ENCODE data around the gene SIL1. TPM values are rescaled to one million over a fixed set of nuclear protein-coding genes. Genes with fewer than 3 reads are reported as not detected.

The SIL1 gene
- total and polyA plus RNA-seq, 2 donors (not counting 1 experiment from before 2014, with no cell fraction given) = 66.4 to 85.5 TPM

GRCh38 chr5:138936968-138937345 lies 261.2 kb downstream of the SIL1 start:
- H3K36me3 ChIP-seq (ENCODE audit: control insufficient read depth, insufficient read depth, low read length) = peaks cover 10% of the 10 kb centered on the region
- TF ChIP-seq CTCF (conservative IDR thresholded peaks at IDR 0.05 in 1 of 2, IDR thresholded peaks at IDR 0.05 in 1 of 2; ENCODE audit: low read depth in 1 of 2, low read length in 2 of 2) (no peak), EZH2 (IDR thresholded peaks at IDR 0.05; ENCODE audit: low read length, missing control alignments) (no peak)
- no peak overlapping the region for H2AFZ ChIP-seq (ENCODE audit: low read length)
- no peaks in the 10 kb centered on the region for H3K4me1 ChIP-seq (ENCODE audit: control insufficient read depth, extremely low read depth, insufficient read depth, low read length)
- H3K27me3 ChIP-seq (ENCODE audit: control insufficient read depth, insufficient read depth, low read length) = no peaks in the 10 kb centered on the region
- H3K9ac ChIP-seq (ENCODE audit: insufficient read depth, low read length) = no peak overlapping the region
- H4K20me1 ChIP-seq (ENCODE audit: control insufficient read depth, extremely low read depth, insufficient read depth, low read length) = no peaks in the 10 kb centered on the region
- no peak overlapping the region for H3K4me2 ChIP-seq (ENCODE audit: extremely low read depth, insufficient read depth, low read length)
- no peak overlapping the region for H3K27ac ChIP-seq (ENCODE audit: insufficient read depth, low read length)
- no peak for DNase-seq (ENCODE audit: low read depth in 2 of 2)
- H3K4me3 ChIP-seq (replicated peaks in 1 of 4; ENCODE audit: control extremely low read depth in 1 of 4, insufficient read depth in 1 of 4, low read depth in 3 of 4, low read length in 4 of 4) = no peak overlapping the region
- no peaks in the 10 kb centered on the region for H3K79me2 ChIP-seq (ENCODE audit: control insufficient read depth, insufficient read depth, low read length)
- H3K9me3 ChIP-seq (ENCODE audit: control insufficient read depth, insufficient read depth, low read depth, low read length) = no peaks in the 10 kb centered on the region

- Histone ChIP-seq H3K9me3 (ENCODE audit: control insufficient read depth, insufficient read depth, low read depth, low read length) (no peaks in the 10 kb centered on the region), H3K36me3 (ENCODE audit: control insufficient read depth, insufficient read depth, low read length) (peaks cover 12% of the 10 kb centered on the region), H3K79me2 (ENCODE audit: control insufficient read depth, insufficient read depth, low read length) (no peaks in the 10 kb centered on the region), H3K9ac (ENCODE audit: insufficient read depth, low read length) (no peak overlapping the region), H3K27me3 (ENCODE audit: control insufficient read depth, insufficient read depth, low read length) (no peaks in the 10 kb centered on the region), H3K4me1 (ENCODE audit: control insufficient read depth, extremely low read depth, insufficient read depth, low read length) (no peaks in the 10 kb centered on the region), H3K4me2 (ENCODE audit: extremely low read depth, insufficient read depth, low read length) (no peak overlapping the region), H4K20me1 (ENCODE audit: control insufficient read depth, extremely low read depth, insufficient read depth, low read length) (no peaks in the 10 kb centered on the region), H3K27ac (ENCODE audit: insufficient read depth, low read length) (no peak overlapping the region), H3K4me3 (replicated peaks in 1 of 4; ENCODE audit: control extremely low read depth in 1 of 4, insufficient read depth in 1 of 4, low read depth in 3 of 4, low read length in 4 of 4) (no peak overlapping the region), H2AFZ (ENCODE audit: low read length) (no peak overlapping the region)
- DNase-seq (ENCODE audit: low read depth in 2 of 2) = no peak
- no peak for TF ChIP-seq CTCF (conservative IDR thresholded peaks at IDR 0.05 in 1 of 2, IDR thresholded peaks at IDR 0.05 in 1 of 2; ENCODE audit: low read depth in 1 of 2, low read length in 2 of 2)
- TF ChIP-seq EZH2 (IDR thresholded peaks at IDR 0.05; ENCODE audit: low read length, missing control alignments) = no peak
Measured at GRCh38 chr5:138936225-138936967, 261.8 kb downstream of the SIL1 start.

- Histone ChIP-seq H3K79me2 (ENCODE audit: control insufficient read depth, insufficient read depth, low read length) (no peaks in the 10 kb centered on the region), H4K20me1 (ENCODE audit: control insufficient read depth, extremely low read depth, insufficient read depth, low read length) (no peaks in the 10 kb centered on the region), H3K9me3 (ENCODE audit: control insufficient read depth, insufficient read depth, low read depth, low read length) (no peaks in the 10 kb centered on the region), H3K4me1 (ENCODE audit: control insufficient read depth, extremely low read depth, insufficient read depth, low read length) (no peaks in the 10 kb centered on the region), H3K4me3 (replicated peaks in 1 of 4; ENCODE audit: control extremely low read depth in 1 of 4, insufficient read depth in 1 of 4, low read depth in 3 of 4, low read length in 4 of 4) (no peak overlapping the region), H3K9ac (ENCODE audit: insufficient read depth, low read length) (no peak overlapping the region), H3K4me2 (ENCODE audit: extremely low read depth, insufficient read depth, low read length) (no peak overlapping the region), H3K27ac (ENCODE audit: insufficient read depth, low read length) (no peak overlapping the region), H2AFZ (ENCODE audit: low read length) (no peak overlapping the region), H3K27me3 (ENCODE audit: control insufficient read depth, insufficient read depth, low read length) (no peaks in the 10 kb centered on the region), H3K36me3 (ENCODE audit: control insufficient read depth, insufficient read depth, low read length) (peaks cover 20% of the 10 kb centered on the region)
- no peak for DNase-seq (ENCODE audit: low read depth in 2 of 2)
- TF ChIP-seq EZH2 (IDR thresholded peaks at IDR 0.05; ENCODE audit: low read length, missing control alignments) (no peak), CTCF (conservative IDR thresholded peaks at IDR 0.05 in 1 of 2, IDR thresholded peaks at IDR 0.05 in 1 of 2; ENCODE audit: low read depth in 1 of 2, low read length in 2 of 2) (no peak)
Measured at GRCh38 chr5:138935466-138935865, 262.7 kb downstream of the SIL1 start.

Data from fibroblast of lung (primary cell).